NOMO-1 treated with dmso at 0.1 percent for 144 hours (cell line): Measurements from ENCODE around the gene DIPK1B.
"Not testable (repeated sequence)": the region's sequence is repeated elsewhere in the genome, so short reads cannot be mapped to it uniquely, and the experiment has no call there.

Source experiments
- DNase-seq: peaks from one replicate; lab custom pipeline; 2025; ENCODE audit not compliant: unreplicated experiment; lab: John Stamatoyannopoulos, UW

DIPK1B gene

GRCh38 chr9:136697821-136698526 is 14.4 kb upstream of the DIPK1B start:
- DNase-seq, result peak; percentile 89

GRCh38 chr9:136698635-136699246 is 13.6 kb upstream of the DIPK1B start:
- no peak for DNase-seq

GRCh38 chr9:136700304-136700703 is 12.1 kb upstream of the DIPK1B start:
- DNase-seq, result no peak

- DNase-seq, result no peak
Observed at GRCh38 chr9:136700959-136701667, 11.3 kb upstream of the DIPK1B start.

GRCh38 chr9:136701668-136702053 is 10.7 kb upstream of the DIPK1B start:
- DNase-seq, result no peak

- DNase-seq, result peak; percentile 79
Observed at GRCh38 chr9:136703276-136703860, 9.0 kb upstream of the DIPK1B start.

- not testable (repeated sequence) for DNase-seq
Observed at GRCh38 chr9:136704741-136705140, 7.6 kb upstream of the DIPK1B start.

- DNase-seq, result peak; percentile 45
Observed at GRCh38 chr9:136705564-136705963, 6.8 kb upstream of the DIPK1B start.

- no peak for DNase-seq
Observed at GRCh38 chr9:136707011-136707410, 5.4 kb upstream of the DIPK1B start.

- no peak for DNase-seq
Observed at GRCh38 chr9:136707849-136708517, 4.4 kb upstream of the DIPK1B start.

- DNase-seq, result no peak
Observed at GRCh38 chr9:136709454-136710109, 2.8 kb upstream of the DIPK1B start.

GRCh38 chr9:136710543-136710942 is 1.8 kb upstream of the DIPK1B start:
- DNase-seq, result no peak

GRCh38 chr9:136711219-136711648 is 1.1 kb upstream of the DIPK1B start:
- DNase-seq, result not testable (repeated sequence)

- DNase-seq, result no peak
Observed at GRCh38 chr9:136712690-136713544, 545 bp downstream of the DIPK1B start.

GRCh38 chr9:136713550-136713949 is 1.2 kb downstream of the DIPK1B start:
- DNase-seq, result no peak

GRCh38 chr9:136714096-136714892 is 1.9 kb downstream of the DIPK1B start:
- DNase-seq, result no peak

- DNase-seq, result no peak
Observed at GRCh38 chr9:136714893-136715274, 2.5 kb downstream of the DIPK1B start.

- DNase-seq, result no peak
Observed at GRCh38 chr9:136717399-136717798, 5.0 kb downstream of the DIPK1B start.
